ENCODE data around the gene TENM3. TPM values are rescaled to one million over a fixed set of nuclear protein-coding genes. Genes with fewer than 3 reads are reported as not detected.

The TENM3 gene
- total RNA-seq, 1 experiment from 2014 or later, result not detected

DNA sequence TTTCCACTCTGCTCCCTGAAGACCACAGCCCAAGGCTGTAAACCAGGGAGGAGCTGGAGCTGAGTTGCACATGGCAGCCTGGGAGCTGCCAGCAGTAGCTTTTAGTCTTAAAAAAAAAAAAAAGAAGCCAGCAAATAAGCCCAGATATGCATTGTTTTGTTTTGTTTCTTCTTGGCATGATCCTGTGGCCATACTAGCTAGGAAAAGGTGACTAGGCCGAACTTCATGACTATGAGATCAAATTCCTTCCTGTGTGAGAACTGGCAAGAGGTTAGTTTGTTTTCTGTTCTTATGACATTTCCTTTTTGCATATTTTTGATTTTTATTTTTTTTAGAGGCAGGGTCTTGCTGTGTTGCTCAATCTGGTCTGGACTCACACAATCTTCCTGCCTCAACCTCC lies 350.7 kb downstream of the TENM3 start:
- H2AFZ ChIP-seq, result no peak overlapping the region
- H3F3A ChIP-seq (ENCODE audit: insufficient read depth, low read depth), result no peaks in the 10 kb centered on the region
- ChIA-PET CTCF (no interaction called here), POLR2A (ENCODE audit: unreplicated experiment) (no interaction called here)
- H3K79me2 ChIP-seq (ENCODE audit: low read depth), result no peaks in the 10 kb centered on the region
- TF ChIP-seq, protein P1, sequence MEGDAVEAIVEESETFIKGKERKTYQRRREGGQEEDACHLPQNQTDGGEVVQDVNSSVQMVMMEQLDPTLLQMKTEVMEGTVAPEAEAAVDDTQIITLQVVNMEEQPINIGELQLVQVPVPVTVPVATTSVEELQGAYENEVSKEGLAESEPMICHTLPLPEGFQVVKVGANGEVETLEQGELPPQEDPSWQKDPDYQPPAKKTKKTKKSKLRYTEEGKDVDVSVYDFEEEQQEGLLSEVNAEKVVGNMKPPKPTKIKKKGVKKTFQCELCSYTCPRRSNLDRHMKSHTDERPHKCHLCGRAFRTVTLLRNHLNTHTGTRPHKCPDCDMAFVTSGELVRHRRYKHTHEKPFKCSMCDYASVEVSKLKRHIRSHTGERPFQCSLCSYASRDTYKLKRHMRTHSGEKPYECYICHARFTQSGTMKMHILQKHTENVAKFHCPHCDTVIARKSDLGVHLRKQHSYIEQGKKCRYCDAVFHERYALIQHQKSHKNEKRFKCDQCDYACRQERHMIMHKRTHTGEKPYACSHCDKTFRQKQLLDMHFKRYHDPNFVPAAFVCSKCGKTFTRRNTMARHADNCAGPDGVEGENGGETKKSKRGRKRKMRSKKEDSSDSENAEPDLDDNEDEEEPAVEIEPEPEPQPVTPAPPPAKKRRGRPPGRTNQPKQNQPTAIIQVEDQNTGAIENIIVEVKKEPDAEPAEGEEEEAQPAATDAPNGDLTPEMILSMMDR (conservative IDR thresholded peaks at IDR 0.05), result no peak
- no peak for TF ChIP-seq EZH2 (IDR thresholded peaks at IDR 0.05; ENCODE audit: low read depth)
- BruUV-seq (replicated peaks), result no TSS peak
- no peak for DNase-seq
- H3K4me2 ChIP-seq, result no peak overlapping the region
- H3K4me1 ChIP-seq (replicated peaks; ENCODE audit: insufficient read depth), result no peaks in the 10 kb centered on the region
- no peaks in the 10 kb centered on the region for H4K20me1 ChIP-seq (ENCODE audit: insufficient read depth)
- no peaks in the 10 kb centered on the region for H3K9me3 ChIP-seq (ENCODE audit: insufficient read depth, low read depth)
- intact Hi-C loops (cut with micrococcal nuclease; ENCODE audit: unreplicated experiment), result no loop called here
- no peaks in the 10 kb centered on the region for H3K9me2 ChIP-seq (ENCODE audit: insufficient read depth)
- no peak overlapping the region for H3K27ac ChIP-seq
- no peaks in the 10 kb centered on the region for H3K36me3 ChIP-seq (ENCODE audit: low read depth)
- no peak overlapping the region for H3K4me3 ChIP-seq
- H3K27me3 ChIP-seq (ENCODE audit: insufficient read depth, low read depth), result peaks cover 12% of the 10 kb centered on the region; the same call in 1 of the 2 replicates

DNA sequence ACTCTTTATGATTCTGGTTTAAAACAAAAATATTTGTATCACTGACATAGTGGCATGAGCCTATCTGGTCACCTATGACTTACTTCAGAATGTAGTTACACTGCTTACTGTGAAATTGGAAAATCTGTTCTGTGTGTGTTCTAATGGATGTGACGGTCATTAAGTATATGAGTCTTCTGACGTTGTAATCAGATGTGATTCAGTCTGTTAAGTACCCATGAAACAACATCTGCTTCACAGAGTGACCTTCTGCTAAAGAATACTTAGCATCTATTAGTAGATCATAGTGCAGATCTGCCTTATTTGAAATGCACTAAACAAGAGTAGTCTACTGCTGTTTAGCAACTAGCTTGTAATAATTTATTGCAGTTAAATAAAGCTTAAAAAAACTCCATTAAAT lies 356.9 kb downstream of the TENM3 start:
- no peak overlapping the region for H2AFZ ChIP-seq
- 0 out of 2 replicates have a peak, but pooled peaks cover 13% of the 10 kb centered on the region for H3K27me3 ChIP-seq (ENCODE audit: insufficient read depth, low read depth)

DNA sequence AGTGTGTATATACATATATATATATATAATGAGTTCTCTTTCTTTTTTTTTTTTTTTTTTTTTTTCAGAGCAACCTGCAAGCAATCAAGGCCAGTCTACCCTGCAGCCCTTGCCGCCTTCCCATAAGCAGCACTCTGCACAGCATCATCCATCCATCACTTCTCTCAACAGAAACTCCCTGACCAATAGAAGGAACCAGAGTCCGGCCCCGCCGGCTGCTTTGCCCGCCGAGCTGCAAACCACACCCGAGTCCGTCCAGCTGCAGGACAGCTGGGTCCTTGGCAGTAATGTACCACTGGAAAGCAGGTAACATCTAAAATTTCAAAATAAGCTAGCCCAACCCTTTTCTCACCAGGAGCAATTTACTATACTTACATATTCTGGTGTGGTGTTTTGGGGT lies 357.7 kb downstream of the TENM3 start:
- ChIA-PET CTCF (no interaction called here), POLR2A (ENCODE audit: unreplicated experiment) (no interaction called here)
- BruUV-seq (replicated peaks), result no TSS peak
- intact Hi-C loops (cut with micrococcal nuclease; ENCODE audit: unreplicated experiment), result no loop called here
- H2AFZ ChIP-seq, result no peak overlapping the region
- H3K9me3 ChIP-seq (ENCODE audit: insufficient read depth, low read depth), result no peaks in the 10 kb centered on the region
- H3F3A ChIP-seq (ENCODE audit: insufficient read depth, low read depth), result no peaks in the 10 kb centered on the region
- H3K9me2 ChIP-seq (ENCODE audit: insufficient read depth), result no peaks in the 10 kb centered on the region
- no peaks in the 10 kb centered on the region for H3K4me1 ChIP-seq (replicated peaks; ENCODE audit: insufficient read depth)
- no peaks in the 10 kb centered on the region for H3K36me3 ChIP-seq (ENCODE audit: low read depth)
- no peak for DNase-seq
- TF ChIP-seq, protein P1 (conservative IDR thresholded peaks at IDR 0.05), result no peak
- no peak for TF ChIP-seq EZH2 (IDR thresholded peaks at IDR 0.05; ENCODE audit: low read depth)
- no peak overlapping the region for H3K4me2 ChIP-seq
- no peaks in the 10 kb centered on the region for H3K79me2 ChIP-seq (ENCODE audit: low read depth)
- H3K27ac ChIP-seq, result no peak overlapping the region
- H3K27me3 ChIP-seq (ENCODE audit: insufficient read depth, low read depth), result 0 out of 2 replicates have a peak, but pooled peaks cover 13% of the 10 kb centered on the region
- H4K20me1 ChIP-seq (ENCODE audit: insufficient read depth), result no peaks in the 10 kb centered on the region
- H3K4me3 ChIP-seq, result no peak overlapping the region

More for the DNA sequence above, 356.9 kb downstream of the TENM3 start:
- DNase-seq, result no peak
- no peak overlapping the region for H3K27ac ChIP-seq
- no peaks in the 10 kb centered on the region for H3K36me3 ChIP-seq (ENCODE audit: low read depth)
- no peak for TF ChIP-seq EZH2 (IDR thresholded peaks at IDR 0.05; ENCODE audit: low read depth)
- TF ChIP-seq, protein P1 (conservative IDR thresholded peaks at IDR 0.05), result no peak
- no peak overlapping the region for H3K4me2 ChIP-seq
- BruUV-seq (replicated peaks), result no TSS peak
- intact Hi-C loops (cut with micrococcal nuclease; ENCODE audit: unreplicated experiment), result no loop called here
- no peaks in the 10 kb centered on the region for H3K9me2 ChIP-seq (ENCODE audit: insufficient read depth)
- H3K4me1 ChIP-seq (replicated peaks; ENCODE audit: insufficient read depth), result no peaks in the 10 kb centered on the region
- H3F3A ChIP-seq (ENCODE audit: insufficient read depth, low read depth), result no peaks in the 10 kb centered on the region
- ChIA-PET CTCF (no interaction called here), POLR2A (ENCODE audit: unreplicated experiment) (no interaction called here)
- no peaks in the 10 kb centered on the region for H3K9me3 ChIP-seq (ENCODE audit: insufficient read depth, low read depth)
- H3K4me3 ChIP-seq, result no peak overlapping the region
- H4K20me1 ChIP-seq (ENCODE audit: insufficient read depth), result no peaks in the 10 kb centered on the region
- H3K79me2 ChIP-seq (ENCODE audit: low read depth), result no peaks in the 10 kb centered on the region
